EL (cell line): Measurements from ENCODE around the gene ABHD5.

Experiments
- DNase-seq: peaks from one replicate; pipeline ENCODE4 v3.0.0-alpha.2; 2016

The ABHD5 gene

DNA sequence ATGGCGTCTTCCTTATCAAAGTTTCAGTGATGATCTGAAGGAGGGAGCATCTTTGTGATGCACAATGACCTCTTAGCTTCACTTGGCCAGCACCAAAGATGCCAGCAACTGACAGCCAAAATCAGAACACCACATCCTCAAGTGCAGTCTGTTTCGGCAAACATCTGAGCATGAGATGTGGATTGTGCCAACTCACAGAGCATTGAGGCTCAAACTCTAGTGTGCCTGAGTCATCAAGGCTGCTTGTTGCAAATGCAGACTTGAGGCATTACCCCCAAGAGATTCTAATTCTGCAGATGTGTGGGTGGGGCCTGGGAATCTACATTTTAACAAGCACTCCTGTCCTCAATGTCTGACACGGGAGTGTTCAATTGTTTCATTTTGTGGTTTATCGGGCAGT lies 35.8 kb downstream of the ABHD5 start:
- no peak for DNase-seq

DNA sequence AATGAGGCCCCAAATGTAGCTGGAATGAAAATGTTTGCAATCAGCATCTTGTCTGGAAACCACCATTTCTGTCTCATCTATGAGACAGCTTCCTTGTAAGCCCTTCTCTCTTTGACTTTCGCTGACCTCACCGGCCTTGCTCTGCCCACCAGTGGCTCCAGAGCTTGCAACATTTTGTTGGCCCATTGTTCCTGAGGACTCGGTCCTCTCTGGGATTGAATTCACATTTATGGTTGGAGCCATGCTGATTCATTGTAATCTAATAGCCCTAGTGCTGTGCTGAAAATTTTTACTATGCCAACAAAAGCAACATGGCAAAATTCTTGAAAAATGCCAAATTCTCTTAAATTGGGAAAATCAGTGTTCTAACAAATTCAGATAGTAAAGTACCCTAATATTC lies 37.2 kb downstream of the ABHD5 start:
- DNase-seq = no peak

DNA sequence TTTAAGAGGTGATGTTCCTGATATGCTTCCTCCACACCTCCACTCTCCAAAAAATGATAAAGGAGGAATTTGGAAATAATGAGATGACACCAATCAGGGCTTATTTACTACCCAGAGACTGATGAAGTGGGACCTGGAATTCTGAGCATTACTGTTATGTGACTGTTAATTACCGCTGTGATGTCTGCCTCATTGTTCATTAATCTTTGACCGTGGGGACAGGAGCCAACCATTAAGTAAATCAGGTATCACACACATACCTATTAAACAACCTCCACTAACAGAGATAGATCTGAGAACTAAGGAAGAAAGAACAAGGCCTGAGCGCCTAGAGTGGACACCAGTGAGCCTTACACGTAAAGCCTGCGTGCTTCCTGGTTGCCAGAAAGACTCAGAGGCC lies 37.7 kb downstream of the ABHD5 start:
- DNase-seq = no peak

DNA sequence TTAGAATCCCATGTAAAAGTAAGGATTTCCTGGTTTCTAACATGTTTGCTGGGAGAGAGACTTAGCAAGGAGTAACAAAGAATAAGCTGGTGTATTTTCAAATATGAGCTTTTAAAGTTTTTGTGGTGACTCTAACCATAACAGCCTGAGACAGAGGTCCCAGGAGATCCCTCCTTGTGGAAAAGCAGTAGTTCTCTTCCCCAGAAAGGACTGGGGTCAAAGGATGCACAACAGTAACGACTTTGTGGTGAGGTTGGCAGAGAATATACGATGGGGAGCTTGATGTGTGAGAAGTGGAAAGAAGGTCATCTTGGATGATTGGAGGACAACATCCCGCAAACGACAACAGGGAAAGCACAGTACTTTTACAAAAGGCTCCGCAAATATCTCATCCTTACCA lies 38.2 kb downstream of the ABHD5 start:
- no peak for DNase-seq

DNA sequence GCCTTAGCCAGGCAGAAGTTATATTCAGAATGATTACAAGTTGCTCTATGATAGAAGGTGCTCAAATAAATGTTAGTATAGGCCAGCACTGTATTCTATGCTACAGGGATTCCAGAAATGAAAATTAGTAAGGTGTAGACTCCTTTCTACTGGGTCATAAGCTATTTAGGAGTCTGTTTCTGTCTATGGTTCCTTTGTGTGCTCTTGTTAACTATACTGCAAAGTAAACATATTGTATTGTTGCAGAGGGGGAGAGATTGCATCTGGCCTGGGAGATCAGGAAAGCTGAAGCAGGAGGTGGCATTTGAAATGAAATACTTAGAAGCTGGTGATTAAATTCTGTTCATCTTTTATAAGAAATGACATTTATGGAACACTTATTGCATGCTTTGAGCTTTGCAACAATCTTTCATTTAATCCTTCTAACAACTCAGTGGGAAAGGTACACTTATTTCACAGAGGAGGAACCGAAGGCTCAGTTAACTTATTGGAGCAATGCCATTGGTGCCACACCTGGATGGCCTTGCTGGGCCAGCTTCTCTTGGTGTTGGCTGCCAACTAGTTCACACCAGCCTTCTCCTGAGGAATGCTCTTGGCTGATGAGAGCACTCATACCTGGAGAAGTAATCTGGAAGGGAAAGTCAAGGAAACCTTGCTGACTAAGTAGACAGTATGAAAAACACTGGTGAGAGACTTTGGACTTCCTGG lies 39.1 kb downstream of the ABHD5 start:
- no peak for DNase-seq

DNA sequence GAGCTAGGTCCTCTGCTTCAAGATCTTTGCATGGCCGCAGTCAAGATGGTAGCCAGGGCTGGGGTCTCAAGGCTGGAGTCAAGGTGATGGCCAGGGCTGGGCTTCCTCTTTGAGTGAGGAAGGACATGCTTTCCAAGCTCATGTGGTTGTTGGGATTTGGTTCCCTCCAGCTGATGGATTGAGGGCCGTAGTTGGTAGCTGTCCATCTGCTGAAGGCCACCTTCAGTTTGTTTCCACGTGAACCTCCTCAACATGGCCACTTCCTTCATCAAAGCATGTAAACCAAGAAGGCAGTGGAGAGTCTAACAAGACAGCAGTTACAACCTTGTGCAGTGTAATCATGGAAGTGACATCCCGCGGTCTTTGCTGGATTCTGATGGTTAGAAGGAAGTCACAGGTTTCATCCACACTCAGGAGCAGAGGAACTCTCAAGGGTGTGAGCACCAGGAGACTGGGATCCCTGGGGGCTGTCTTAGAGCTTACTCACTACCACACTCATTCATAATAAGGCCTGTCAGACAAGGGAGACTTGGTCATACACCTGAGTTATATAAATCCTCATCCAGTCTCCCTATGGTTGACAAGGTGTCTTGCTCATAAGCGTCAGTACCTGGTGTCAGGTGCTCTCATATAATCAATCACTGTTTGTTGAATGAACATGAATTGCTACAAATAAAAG lies 42.1 kb downstream of the ABHD5 start:
- DNase-seq = no peak

DNA sequence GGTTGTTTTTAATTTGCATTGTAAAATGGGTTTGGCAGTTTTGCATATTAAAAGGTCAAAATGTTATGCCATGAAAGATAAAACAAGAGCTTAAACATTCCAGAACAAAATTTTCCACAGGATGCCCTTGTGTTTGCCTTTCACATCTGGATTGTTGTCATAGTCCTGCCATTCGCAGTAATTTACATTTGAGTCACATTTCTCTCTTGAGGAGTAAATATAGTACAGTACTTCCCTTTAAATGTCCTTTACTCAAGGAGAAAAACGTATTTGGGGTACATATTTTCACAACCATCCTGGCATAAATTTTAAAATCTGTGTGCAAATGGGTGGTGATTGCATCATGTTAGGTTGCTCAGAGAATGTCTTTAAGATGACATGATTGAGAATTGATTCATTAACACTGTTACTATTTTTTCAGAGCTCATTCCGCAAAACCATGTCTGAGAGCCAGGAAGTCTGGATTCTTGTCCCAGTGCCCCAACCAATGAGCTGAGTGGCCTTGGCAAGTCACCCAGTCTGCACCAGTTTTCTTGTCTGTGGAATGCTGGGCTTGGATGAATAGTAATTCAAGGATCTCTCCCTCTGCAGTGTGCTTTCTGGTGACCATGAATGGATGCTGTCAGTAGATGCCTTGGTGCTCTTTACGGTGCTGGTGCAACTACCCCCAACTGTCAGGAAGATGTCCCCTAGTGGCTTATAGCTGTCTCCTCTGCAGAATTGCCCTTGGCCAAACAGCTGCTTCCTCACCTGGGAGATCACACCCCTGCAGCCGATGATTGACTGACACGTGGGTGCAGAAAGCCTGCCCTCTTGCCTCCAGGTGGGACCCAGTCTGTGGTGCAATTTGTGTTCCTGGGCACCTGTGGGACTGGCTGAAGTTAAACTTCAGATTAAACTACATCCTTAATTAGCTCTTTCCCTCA lies 43.0 kb downstream of the ABHD5 start:
- DNase-seq = peak; percentile 76

DNA sequence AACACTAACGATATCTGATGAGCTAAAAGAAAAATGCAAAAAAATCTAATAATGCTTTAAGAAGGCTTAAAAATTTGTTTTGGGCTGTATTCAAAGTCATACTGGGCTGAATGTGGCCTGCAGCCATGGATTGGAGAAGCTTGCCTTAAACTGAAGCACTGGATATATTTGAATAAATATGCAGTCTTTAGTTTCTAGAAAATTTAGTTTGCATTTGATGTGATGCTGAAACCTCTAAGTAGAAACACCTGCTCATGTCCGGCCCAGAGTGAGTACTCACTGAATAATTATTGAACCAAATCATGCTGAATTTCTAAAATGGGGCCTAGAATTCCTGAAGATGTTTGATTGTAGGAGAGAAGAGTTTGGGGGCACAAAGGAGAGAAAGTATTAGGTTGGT lies 43.9 kb downstream of the ABHD5 start:
- DNase-seq = no peak

DNA sequence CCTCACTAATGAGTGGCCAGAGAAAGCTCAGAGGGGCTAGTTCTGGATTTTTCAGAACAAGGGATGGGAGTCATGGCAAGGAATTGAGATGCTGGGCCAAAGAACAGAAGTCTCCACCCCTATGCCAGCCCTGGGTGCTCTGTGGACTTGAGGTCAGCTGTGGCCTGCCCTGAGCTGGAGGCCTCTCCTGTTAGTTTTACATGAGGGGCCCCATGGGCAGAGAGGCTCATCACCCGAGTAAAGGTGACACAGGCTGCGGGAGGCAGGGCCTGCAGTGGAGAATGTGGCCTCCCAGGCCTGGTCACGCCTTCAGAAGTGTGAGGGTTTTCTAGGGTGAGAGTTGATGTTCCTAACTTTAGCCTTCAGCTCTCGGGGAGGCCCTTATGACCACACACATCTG lies 44.9 kb downstream of the ABHD5 start:
- DNase-seq = no peak

DNA sequence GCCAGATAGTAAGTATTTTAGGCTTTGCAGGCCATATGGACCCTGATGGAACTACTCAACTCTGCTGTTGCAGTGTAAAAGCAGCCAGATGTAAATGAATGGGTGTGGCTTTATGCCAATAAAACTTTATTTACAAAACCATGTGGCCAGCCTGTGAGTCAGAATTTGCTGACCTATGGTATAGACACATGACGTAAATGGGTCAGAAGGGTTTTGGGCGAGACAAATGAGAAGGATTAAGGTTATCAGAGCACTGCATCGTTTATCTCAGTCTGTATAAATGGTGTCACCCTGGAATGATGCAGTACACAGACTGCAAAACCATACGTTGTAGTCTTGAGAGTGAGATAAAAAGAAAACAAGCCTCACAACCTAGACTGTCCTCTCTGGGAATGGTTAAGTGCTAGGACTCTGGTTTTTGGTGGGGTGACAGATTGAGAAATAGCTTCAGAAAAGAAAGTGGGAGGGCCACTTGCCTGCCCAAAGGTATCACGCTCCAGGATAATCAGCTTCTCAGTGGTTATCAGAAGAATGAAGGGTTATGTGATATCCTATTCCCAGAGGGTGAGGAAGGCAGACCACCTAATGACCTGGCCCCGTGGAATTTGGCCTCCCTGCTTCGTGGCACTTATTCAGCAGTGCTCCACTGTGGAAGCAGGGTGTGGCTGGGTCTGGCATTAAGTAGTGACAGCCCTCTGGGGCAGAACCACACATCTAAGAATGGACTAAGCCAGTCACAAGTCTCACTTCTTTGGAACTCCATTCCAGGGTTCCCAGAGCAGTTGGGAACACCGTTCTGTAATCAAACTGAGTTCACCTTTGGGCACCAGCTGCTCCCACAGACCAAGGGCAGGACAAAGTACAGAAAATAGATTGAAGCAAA lies 46.1 kb downstream of the ABHD5 start:
- peak; percentile 52 for DNase-seq

DNA sequence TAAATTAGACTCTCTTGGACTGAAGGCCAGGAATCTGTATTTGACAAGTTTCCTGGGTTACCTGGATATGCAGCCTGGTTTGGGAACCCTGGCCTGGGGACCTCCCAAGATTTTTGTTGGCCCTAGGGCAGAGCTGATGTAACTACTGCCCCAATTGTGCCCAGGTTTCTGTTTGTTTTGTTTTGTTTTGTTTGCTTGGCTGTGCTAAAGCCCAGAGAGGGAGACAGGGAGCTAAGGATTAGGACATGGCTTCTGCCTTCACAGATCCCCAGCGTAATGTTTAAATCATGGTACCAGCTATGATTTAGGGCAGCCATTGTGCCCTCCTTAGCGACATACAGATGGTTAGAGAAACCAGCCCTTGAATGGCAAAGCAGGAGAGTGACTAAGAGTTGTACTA lies 47.6 kb downstream of the ABHD5 start:
- DNase-seq = no peak

DNA sequence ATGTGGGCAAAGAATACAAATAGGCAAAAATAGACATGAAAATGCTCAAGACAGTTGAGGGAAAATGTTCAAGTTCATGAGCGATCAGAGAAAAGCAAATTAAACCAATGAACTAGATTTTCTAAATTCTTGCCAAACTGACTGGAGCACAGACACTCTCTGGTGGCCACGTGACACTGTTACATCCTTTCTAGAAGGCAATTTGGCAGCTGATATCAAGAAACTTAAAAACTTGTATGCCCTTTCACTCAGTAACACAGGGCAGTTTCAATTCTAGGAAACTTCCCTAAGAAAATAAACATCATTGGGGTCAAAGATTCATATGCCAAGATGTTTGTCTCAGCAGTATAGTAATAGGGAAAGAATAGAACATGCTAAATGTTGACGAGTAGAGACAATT lies 52.2 kb downstream of the ABHD5 start:
- peak; percentile 57 for DNase-seq

DNA sequence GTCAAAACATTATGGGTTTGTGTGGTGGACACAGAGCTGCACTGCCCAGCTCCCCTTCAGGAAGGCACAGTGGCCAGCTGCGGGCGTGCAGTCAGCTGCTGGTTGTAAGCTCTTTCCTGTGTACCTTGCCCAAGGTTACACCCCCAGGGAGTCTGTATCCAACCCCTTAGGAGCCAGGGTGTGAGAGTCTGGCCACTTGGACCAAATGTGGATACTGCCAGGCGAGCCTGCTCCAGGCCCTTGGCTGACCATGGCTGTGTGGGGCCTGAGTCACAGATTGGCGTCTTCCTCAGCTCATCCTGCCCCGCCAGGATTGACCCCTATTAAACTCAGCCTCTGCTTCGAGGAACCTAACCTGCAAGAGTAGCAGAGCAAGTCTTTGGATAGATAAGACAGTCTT lies 56.9 kb downstream of the ABHD5 start:
- DNase-seq = peak; percentile 84

DNA sequence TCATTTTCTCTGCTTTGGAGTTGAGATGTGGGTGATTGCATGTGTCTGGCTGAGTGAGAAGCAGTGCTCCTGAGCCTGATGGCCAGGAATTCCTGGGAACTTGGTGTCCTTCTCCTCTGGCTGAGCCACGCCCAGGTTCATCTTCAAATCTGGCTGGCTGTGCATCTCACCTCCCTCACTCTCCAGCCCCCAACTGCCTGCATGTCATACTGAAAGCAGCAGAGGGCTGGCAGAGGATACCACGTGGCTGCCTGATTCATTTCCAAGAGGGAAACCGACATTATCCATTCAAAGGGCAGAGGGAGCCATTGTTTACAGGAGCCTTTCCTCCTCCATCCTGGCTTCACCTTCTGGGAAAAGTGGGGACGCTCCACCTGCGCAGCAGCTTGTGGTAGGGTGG lies 57.4 kb downstream of the ABHD5 start:
- DNase-seq = peak; percentile 86

DNA sequence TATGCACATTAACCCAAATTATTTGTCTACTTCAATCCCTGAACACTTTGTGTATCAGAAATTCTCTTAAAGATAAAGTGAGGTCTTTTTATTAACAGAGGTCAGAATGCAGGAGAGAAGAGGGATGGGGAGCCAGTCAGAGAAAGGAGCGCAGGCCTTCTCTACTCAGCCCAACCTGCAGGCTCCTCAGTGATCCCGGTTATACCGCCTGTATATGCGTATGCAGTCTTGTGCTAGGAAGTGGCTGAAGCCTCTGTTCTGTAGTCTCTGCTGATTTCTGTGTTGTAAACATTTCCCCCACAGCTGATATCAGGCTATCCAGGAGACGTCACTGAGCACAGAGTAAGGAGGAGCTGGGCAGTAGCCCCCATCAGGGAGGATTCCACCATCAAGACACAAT lies 57.9 kb downstream of the ABHD5 start:
- DNase-seq = no peak

DNA sequence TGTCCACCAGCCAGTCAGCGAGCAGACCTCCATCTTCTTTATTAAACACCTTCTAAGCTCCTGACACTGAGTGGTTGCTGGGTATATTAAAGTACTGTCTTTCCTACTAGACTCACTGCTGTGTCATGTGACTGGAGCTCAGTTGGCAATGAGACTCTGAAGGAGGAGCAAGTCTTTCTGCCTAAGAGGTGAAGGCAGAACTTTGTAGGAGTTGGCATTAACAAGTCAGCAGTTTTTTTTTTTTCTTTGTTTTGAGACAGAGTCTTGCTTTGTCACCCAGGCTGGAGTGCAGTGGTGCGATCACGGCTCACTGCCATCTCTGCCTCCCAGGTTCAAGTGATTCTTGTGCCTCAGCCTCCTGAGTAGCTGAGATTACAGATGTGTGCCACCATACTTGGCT lies 62.2 kb downstream of the ABHD5 start:
- peak; percentile 27 for DNase-seq

DNA sequence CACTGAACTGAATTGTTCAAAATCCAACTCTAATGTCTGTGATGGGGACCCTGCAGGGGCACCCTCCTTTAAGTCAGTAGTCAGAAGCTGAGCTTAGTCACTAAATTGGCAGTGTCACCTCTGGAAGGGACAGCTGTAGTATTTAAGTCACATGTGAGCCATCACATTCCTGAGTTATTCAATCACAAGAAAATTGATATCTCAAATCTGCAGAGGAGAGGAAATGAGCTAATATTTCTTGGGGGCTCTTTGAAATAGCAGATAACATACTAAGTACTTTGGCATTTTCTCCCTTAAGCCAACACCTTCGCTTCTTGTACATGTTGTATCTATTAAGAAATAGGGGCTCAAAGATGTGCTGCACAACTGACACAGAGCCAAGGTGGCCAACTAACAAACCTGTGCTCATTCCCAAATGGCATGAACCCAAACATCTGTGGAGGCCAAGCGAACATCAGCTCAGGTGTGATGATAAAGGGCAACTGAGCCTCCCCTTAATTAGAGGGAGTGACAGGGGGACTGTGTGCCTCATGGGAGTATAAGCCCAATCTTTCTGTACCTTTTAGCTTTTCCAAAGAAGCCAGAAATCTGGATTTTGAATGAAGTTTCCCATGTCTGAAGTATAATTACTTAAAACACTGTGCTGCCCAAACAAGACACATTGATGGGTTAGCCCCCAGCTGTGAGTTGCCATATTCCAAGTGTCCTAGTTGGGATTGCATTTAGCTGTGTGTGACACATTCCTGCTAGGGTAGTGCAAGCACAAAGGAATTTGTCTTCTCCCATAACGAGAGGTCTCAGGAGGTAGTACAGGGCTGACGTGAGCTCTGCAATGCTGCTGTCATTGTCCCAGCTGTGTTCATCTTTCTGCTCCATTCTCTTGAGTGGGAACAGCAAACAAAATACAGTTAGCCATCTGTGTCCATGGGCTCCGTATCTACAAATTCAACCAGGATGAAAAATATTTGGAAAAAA lies 63.3 kb downstream of the ABHD5 start:
- DNase-seq = peak; percentile 92

DNA sequence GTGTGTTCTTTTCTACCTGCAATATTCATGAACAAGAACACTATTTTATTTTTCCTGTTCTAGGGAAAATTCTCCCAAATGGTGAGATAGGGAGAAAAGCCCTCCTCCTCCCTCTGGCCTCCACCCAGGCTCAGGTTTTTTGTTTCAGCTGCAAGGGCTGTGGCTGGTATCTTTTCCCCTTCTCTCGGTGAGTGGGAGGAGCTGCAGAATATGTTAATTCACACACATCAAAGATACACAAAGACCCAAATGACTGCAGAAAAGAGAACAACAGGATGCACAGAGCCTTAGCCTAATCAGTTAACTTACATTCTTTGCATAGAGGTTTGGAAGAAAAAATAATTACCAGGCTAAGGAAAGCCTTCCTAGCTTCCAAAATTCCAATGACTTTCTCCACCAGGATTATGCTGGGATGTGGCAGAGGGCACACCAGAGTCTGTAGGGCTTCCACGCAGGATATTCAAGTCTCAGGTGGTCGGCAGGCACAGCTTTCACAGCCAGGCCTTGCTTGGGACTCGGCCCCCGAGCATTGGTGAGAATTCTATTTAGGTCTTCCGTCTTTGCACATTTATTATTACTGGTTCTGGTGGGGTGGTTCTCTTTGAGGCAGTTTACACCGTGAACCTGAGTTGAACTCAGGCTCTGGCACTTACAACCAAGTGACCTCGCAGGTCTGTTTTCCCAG lies 64.9 kb downstream of the ABHD5 start:
- no peak for DNase-seq

DNA sequence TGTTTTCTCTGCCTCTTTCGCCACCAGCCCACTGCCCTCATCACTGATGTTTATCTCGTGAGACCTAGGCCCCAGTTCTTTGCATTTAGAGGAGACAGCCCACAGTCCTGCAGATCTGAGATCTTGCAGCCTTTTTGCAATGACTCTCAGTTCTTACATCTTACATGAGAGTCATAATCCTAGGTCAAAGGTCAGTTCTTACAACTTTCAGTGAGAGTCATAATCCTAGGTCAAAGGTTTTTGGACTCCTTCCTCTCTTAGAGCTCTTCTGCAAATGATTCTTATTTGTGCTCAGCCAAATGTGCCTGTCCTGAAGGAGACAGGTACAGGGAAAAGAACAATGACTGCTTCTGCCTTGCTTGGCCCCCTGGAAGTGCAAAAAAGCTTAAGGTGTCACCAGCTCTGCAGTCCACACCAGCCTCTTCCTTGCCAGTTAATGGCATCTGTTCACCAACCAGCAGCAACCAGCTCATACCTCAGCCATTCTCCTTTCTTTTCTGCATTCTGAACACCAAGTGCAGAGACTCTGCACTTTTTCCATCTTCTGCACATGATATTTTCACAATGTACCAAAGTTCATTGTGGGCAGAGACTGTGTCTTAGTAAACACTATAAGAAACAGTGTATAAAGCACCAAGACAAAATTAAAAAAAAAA lies 67.1 kb downstream of the ABHD5 start:
- DNase-seq = no peak

DNA sequence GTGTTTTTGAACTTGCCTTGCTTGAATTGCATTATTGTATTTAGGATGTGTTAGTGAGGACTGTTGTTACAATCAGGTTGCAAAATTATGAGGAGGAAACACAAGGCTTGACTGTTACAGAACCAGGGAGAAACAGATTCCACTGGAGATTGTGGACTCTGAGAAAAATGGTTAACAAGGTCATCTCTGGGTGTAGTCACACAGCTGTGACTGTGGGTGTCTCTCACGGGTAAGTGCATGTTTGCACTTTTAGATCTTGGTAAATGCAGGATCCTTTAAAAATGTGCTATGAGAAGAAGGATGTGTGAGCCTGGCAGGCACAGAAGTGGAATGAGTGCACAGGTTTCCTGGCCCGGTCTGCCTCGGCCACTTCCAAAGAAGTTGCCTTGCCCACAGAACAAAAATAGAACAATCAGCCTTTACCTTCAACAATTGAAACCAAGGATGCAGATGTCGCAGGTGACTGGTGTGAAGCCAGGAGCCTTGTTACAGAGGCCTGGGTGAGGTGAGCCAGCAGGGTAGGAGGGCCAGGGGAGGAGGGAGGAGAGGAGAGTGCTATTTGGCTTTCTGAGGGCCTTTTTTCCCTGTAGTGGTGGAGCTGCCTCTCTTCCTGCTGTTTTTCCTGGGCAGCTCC lies 68.0 kb downstream of the ABHD5 start:
- no peak for DNase-seq
